OCI-LY3 (cell line): ENCODE results near the gene FAM171A2.
A peak's percentile ranks its signal among the peaks of the same experiment; 100 is the strongest.

Experiments
- H2AFZ ChIP-seq: fragments of 200-600, 300-600 bp; shearing (Covaris generic); 2 replicates; pipeline ENCODE4 v1.6.0; 2014; ENCODE audit warnings: antibody characterized with exemption, low read depth, low read length
- H3K27ac ChIP-seq: fragments of 200-600, 300-600 bp; sonication (generic); 2 replicates; pipeline ENCODE4 v1.5.1; 2014; ENCODE audit warnings: mild to moderate bottlenecking, low read length, moderate library complexity, mixed read lengths
- H3K27me3 ChIP-seq: fragments of 200-600, 300-600 bp; sonication (generic); 2 replicates; pipeline ENCODE4 v1.6.1; 2014; ENCODE audit warnings: low read depth, low read length, mixed read lengths
- H3K36me3 ChIP-seq: fragments of 200-600, 300-600 bp; sonication (generic); replicated peaks from 2 replicates; pipeline ENCODE3; 2014; ENCODE audit warnings: low read depth, low read length, mixed read lengths
- H3K4me1 ChIP-seq: fragments of 300-600, 200-600 bp; sonication (generic); 2 replicates; pipeline ENCODE4 v1.6.1; 2014; ENCODE audit warnings: low read length, mixed read lengths
- H3K4me2 ChIP-seq: fragments of 200-600, 300-600 bp; sonication (generic); 2 replicates; pipeline ENCODE4 v1.6.1; 2014; ENCODE audit warnings: low read length, mixed read lengths
- H3K4me3 ChIP-seq: fragments of 300-600, 200-600 bp; sonication (generic); 2 replicates; pipeline ENCODE4 v1.5.1; 2014; ENCODE audit warnings: antibody characterized with exemption, mild to moderate bottlenecking, low read length, moderate library complexity
- H3K79me2 ChIP-seq: fragments of 300-600, 200-600 bp; shearing (Covaris generic); 2 replicates; pipeline ENCODE4 v1.6.1; 2014; ENCODE audit warnings: mild to moderate bottlenecking, low read length, mixed read lengths
- H3K9ac ChIP-seq: fragments of 300-600, 200-600 bp; shearing (Covaris generic); 2 replicates; pipeline ENCODE4 v1.6.0; 2014; ENCODE audit warnings: mild to moderate bottlenecking, low read length, moderate library complexity
- H3K9me3 ChIP-seq: fragments of 200-600, 300-600 bp; shearing (Covaris generic); 2 replicates; pipeline ENCODE4 v1.6.1; 2014; ENCODE audit warnings: low read length, mixed read lengths; ENCODE audit not compliant: insufficient read depth
- H4K20me1 ChIP-seq: fragments of 200-600, 300-600 bp; sonication (generic); 2 replicates; pipeline ENCODE4 v1.6.1; 2016; ENCODE audit warnings: low read length, mixed read lengths; ENCODE audit not compliant: insufficient read depth
- EZH2phosphoT487 ChIP-seq: fragments of 200-600 bp; shearing (Covaris generic); IDR thresholded peaks from 2 replicates; pipeline ENCODE4 v1.6.1; 2018; ENCODE audit warnings: antibody characterized with exemption, mixed run types, low read depth
- TF ChIP-seq, protein P1 (sequence below): fragments of 200-600, 300-600 bp; sonication (generic); IDR thresholded peaks from 2 replicates; pipeline ENCODE4 v1.5.1; 2014; ENCODE audit warnings: antibody characterized with exemption, low read length, low read depth

Gene FAM171A2

DNA sequence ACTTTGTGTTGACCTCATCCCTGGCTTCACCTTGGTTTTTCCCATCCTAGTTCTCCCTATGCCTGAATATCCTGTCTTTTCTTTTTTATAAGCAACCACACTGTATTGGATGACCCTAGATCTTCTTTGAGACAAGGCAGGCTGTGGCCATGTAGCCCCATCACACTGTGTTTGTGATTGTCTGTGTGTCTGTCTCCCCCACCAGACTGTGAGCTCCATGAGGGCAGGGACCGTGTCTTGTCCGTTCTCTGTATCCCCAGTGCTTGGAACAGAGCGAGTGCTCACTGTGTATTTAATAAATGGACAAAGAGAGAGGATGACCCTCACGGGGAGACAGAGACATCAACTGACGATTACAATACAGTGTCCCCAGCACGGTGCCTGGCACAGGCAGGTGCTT lies 46.1 kb downstream of the FAM171A2 start:
- no peak for TF ChIP-seq EZH2phosphoT487
- TF ChIP-seq, protein P1, sequence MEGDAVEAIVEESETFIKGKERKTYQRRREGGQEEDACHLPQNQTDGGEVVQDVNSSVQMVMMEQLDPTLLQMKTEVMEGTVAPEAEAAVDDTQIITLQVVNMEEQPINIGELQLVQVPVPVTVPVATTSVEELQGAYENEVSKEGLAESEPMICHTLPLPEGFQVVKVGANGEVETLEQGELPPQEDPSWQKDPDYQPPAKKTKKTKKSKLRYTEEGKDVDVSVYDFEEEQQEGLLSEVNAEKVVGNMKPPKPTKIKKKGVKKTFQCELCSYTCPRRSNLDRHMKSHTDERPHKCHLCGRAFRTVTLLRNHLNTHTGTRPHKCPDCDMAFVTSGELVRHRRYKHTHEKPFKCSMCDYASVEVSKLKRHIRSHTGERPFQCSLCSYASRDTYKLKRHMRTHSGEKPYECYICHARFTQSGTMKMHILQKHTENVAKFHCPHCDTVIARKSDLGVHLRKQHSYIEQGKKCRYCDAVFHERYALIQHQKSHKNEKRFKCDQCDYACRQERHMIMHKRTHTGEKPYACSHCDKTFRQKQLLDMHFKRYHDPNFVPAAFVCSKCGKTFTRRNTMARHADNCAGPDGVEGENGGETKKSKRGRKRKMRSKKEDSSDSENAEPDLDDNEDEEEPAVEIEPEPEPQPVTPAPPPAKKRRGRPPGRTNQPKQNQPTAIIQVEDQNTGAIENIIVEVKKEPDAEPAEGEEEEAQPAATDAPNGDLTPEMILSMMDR: no peak
- Histone ChIP-seq H3K36me3 (peaks cover 19% of the 10 kb centered on the region), H3K9ac (no peak overlapping the region), H3K27ac (no peak overlapping the region), H3K4me1 (no peaks in the 10 kb centered on the region), H3K79me2 (peaks cover 5% of the 10 kb centered on the region; the same call in 1 of the 2 replicates), H2AFZ (no peak overlapping the region), H3K9me3 (no peaks in the 10 kb centered on the region), H4K20me1 (no peaks in the 10 kb centered on the region), H3K27me3 (no peaks in the 10 kb centered on the region), H3K4me3 (no peak overlapping the region), H3K4me2 (no peak overlapping the region)

DNA sequence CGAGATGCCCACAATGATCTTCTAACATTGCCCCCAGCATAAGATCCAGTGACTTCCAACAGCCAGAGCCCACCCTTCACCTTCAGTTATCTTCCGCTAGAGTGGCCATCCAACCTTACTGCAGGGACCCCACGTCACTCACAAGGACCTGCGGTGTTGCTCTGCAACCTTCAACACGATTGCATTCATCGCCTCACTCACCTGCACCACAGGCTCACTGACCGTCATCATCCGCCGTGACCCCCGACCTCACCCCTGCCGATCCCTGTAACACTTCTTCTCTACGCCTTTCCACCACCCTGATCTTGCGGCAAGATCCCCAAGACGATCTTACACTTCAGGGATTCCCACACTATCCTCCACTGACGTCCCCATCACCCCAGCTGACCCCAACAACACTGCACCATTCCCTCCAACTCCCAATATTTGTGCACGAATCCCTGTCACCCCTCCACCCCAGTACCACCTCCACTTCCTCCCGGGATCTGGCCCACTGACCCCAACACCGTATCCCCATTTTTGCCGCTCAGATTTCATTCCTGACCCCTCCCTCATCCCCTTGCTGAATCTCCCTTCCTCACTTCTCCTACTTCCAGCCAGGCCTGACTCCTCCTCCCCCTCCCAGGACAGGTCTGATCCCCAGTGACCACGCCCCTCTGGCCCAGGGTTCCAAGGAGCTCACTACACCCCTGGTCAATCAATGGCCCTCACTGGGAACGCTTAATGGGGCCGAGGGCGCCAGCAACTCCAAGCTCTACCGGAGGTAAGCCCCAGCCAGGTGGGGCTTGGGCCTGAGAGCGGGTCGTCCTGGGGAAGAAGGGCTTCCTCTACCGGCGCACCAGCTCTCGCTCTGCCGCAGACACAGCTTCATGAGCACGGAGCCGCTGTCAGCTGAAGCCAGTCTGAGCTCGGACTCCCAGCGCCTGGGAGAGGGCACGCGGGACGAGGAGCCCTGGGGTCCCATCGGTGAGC lies 47.6 kb downstream of the FAM171A2 start:
- TF ChIP-seq, protein P1: no peak
- TF ChIP-seq EZH2phosphoT487: no peak
- no peaks in the 10 kb centered on the region for H3K4me1 ChIP-seq
- no peaks in the 10 kb centered on the region for H3K27me3 ChIP-seq
- no peak overlapping the region for H3K27ac ChIP-seq
- H3K4me2 ChIP-seq: peak overlapping the region; percentile 36
- H3K79me2 ChIP-seq: no peaks in the 10 kb centered on the region
- no peaks in the 10 kb centered on the region for H3K9me3 ChIP-seq
- no peaks in the 10 kb centered on the region for H4K20me1 ChIP-seq
- peaks cover 13% of the 10 kb centered on the region for H3K36me3 ChIP-seq
- no peak overlapping the region for H2AFZ ChIP-seq
- H3K4me3 ChIP-seq: peak overlapping the region; percentile 75
- no peak overlapping the region for H3K9ac ChIP-seq

DNA sequence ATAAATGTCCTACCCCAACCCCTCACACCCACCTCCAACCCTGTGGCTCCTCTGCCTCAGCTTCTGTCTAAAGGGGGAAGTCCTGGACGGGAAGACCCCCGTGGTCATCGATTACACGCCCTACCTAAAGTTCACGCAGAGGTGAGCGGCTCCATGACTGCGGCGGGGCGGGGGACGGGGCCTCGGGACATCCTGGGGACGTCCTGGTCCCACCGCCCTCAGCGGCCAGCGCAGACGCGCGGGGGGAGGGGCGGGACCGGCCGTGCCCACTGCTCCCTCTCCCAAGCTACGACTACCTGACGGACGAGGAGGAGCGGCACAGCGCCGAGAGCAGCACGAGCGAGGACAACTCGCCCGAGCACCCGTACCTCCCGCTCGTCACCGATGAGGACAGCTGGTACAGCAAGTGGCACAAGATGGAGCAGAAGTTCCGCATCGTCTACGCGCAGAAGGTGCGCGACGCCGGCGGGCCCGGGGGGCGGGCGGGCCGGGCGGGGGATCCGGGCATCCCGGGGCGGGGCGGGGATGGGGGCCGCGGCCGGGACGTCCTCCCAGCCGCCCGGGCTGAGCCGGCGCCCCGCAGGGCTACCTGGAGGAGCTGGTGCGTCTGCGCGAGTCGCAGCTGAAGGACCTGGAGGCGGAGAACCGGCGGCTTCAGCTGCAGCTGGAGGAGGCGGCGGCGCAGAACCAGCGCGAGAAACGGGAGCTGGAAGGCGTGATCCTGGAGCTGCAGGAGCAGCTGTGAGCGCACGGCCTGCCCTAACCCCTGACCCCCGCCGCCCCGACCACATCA lies 48.6 kb downstream of the FAM171A2 start:
- H2AFZ ChIP-seq: no peak overlapping the region
- peak overlapping the region; percentile 20; the same call in 1 of the 2 replicates for H3K9ac ChIP-seq
- TF ChIP-seq, protein P1: no peak
- no peak for TF ChIP-seq EZH2phosphoT487
- H3K4me3 ChIP-seq: peak overlapping the region; percentile 75
- no peaks in the 10 kb centered on the region for H4K20me1 ChIP-seq
- H3K27ac ChIP-seq: no peak overlapping the region
- no peaks in the 10 kb centered on the region for H3K27me3 ChIP-seq
- no peaks in the 10 kb centered on the region for H3K9me3 ChIP-seq
- peak overlapping the region; percentile 53 for H3K4me2 ChIP-seq
- H3K36me3 ChIP-seq: peaks cover 6% of the 10 kb centered on the region
- no peaks in the 10 kb centered on the region for H3K79me2 ChIP-seq
- H3K4me1 ChIP-seq: no peaks in the 10 kb centered on the region

DNA sequence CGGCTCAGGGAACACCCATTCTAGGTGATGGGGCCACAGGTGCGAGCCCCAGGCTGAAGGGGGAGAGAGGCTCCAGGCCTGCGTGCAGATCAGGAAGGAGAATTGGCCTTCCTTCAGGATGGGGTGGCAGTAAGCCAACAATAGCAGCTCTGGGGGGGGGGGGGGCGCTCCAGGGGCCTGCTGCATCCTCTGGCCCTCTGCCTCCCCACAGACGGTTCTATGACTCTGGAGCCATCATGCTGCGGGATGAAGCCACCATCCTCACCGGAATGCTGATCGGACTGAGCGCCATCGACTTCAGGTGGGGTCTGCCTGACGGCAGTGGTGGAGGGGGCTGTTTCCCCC lies 49.2 kb downstream of the FAM171A2 start:
- Histone ChIP-seq H3K36me3 (peaks cover 1% of the 10 kb centered on the region), H3K4me2 (peak overlapping the region; percentile 53), H3K9ac (no peak overlapping the region), H4K20me1 (no peaks in the 10 kb centered on the region), H2AFZ (no peak overlapping the region), H3K4me1 (peaks cover 2% of the 10 kb centered on the region; the same call in 1 of the 2 replicates), H3K9me3 (no peaks in the 10 kb centered on the region), H3K79me2 (no peaks in the 10 kb centered on the region), H3K27ac (no peak overlapping the region), H3K27me3 (no peaks in the 10 kb centered on the region), H3K4me3 (peak overlapping the region; percentile 75)
- TF ChIP-seq EZH2phosphoT487: no peak
